Heart right ventricle (tissue), 16 donors: ENCODE measurements around the gene COX15. TPM values are rescaled to one million over a fixed set of nuclear protein-coding genes. Genes with fewer than 3 reads are reported as not detected.

Experiments
- ATAC-seq, 8 donors: fragments of 200-7000 bp; cut with Tn5 transposase; one replicate each; pipeline ENCODE4 v1.9.1; 2020; ENCODE audit warnings: mild to moderate bottlenecking in 8 of 8, moderate library complexity in 8 of 8, moderate number of reproducible peaks in 1 of 8
- DNase-seq, 2 donors: peaks; one replicate each; pipeline ENCODE4 v3.0.0-alpha.2; 2020
- H3K27ac ChIP-seq, 10 donors: fragments of 200-600 bp; sonication (generic) in 2 of 10; one replicate each; pipeline versions ENCODE4 v1.5.0 to v1.8.0; 2020 to 2022; ENCODE audit warnings: mild to moderate bottlenecking in 3 of 10
- H3K27me3 ChIP-seq, 7 donors: fragments of 200-600 bp; one replicate each; pipeline ENCODE4 v1.8.0; 2021 to 2022; ENCODE audit warnings: mild to moderate bottlenecking in 2 of 7
- H3K36me3 ChIP-seq, 9 donors: fragments of 200-600 bp; sonication (generic) in 1 of 9; one replicate each; pipeline versions ENCODE4 v1.5.0 to v1.8.0; 2020 to 2022; ENCODE audit warnings: mild to moderate bottlenecking in 2 of 9
- H3K4me1 ChIP-seq, 9 donors: fragments of 200-600 bp; sonication (generic) in 1 of 9; one replicate each; pipeline versions ENCODE4 v1.5.0 to v1.8.0; 2020 to 2022; ENCODE audit warnings: mild to moderate bottlenecking in 4 of 9
- H3K4me3 ChIP-seq, 10 donors: fragments of 200-600 bp; sonication (generic) in 2 of 10; one replicate each; pipeline versions ENCODE4 v1.5.0 to v1.8.0; 2020 to 2022; ENCODE audit warnings: mild to moderate bottlenecking in 7 of 10, moderate library complexity in 2 of 10
- H3K9me3 ChIP-seq, 11 donors: fragments of 200-600 bp in 10 of 11; sonication (generic) in 2 of 11; one replicate each; pipeline versions ENCODE4 v1.5.0 to v1.8.0; 2013 to 2022; ENCODE audit warnings: mild to moderate bottlenecking in 2 of 11, control low read depth in 1 of 11, moderate library complexity in 1 of 11
- CTCF ChIP-seq, 9 donors: fragments of 200-600 bp; sonication (generic) in 2 of 9; IDR thresholded peaks; one replicate each; pipeline versions ENCODE4 v1.5.0 to v1.8.0; 2021 to 2022; ENCODE audit warnings: antibody characterized with exemption in 9 of 9, mild to moderate bottlenecking in 5 of 9, moderate library complexity in 1 of 9
- WGBS, 2 donors: extraction: QIAGEN DNeasy Blood & Tissue Kit; methylation state at CpG; one replicate each; pipeline ENCODE4 v1.1.7; 2013; ENCODE audit warnings: inconsistent platforms in 1 of 2; 5-methylcytosine and 5-hydroxymethylcytosine counted together
- intact Hi-C, 10 donors: fragments of 100-400 bp; cut with DNase I; formaldehyde crosslinking; loops; one replicate each; pipeline versions ENCODE4 v1.11.1 to v1.14.2; 2022
- polyA plus RNA-seq, 2 donors: library from polyadenylated mRNA; stranded (reverse); fragments of 200-250 nt; gene quantifications; one replicate each; pipeline ENCODE4 v1.2.3, GENCODE V29; 2013
- total RNA-seq, 10 donors: library from RNA; stranded (reverse); fragmentation: NEBNext Ultra II Directional in 3 of 10; extraction: Animal tissue kit (Norgen Biotek cat#: 25700) in 3 of 10; gene quantifications; one replicate each; pipeline versions ENCODE4 v1.2.1 to v1.2.4, GENCODE V29; 2021 to 2023
- donor health status: Arrhythmogenic right ventricular cardiomyopathy.
- donor health status: ischemic (EF 13 %, LVEDD 7.1; RV severe dilation, severe dysfunction).
- donor health status: healthy with polysubstance abuse.
- donor health status: DM: no; HTN: yes; CAD: no.
- donor health status: DM: no; HTN: no; CAD: no.
- donor health status: ischemic (EF 25% LVEDD 6.9; RV normal size, moderate dysfunction).
- donor health status: ischemic (EF 25% LVEDD 5.7; RV mildly dilated, moderate dysfunction).
- donor health status: healthy.
- donor health status: DM: yes; HTN: yes; CAD: no.
- donor health status: Ischemic cardiomyopathy.
- donor health status: ischemic (EF 35%, LVEDD 5.7; RV mildly dilated, moderate dysfunction).
- donor health status: nonischemic (EF 11% LVEDD 7.7; RV severe dilation, severe dysfunction).
- donor health status: DM: yes; HTN: yes; CAD: no.
- donor health status: PGD.
- donor health status: ischemic (EF 29% LVEDD 5.4; RV normal size, mild dysfunction).
- donor health status: nonischemic (EF 23%, LVEDD 6.1; RV moderate dilation, normal function).

The COX15 gene
- total and polyA plus RNA-seq, 12 donors = 12.5 to 47.2 (median 38.1) TPM

GRCh38 chr10:99711129-99711719, 20.7 kb downstream of the COX15 start:
- ATAC-seq (peak in 4 of 8 donors; percentile 63 to 80 (median 71)), DNase-seq (peak in 1 of 2 donors; percentile 23)
- no peak overlapping the region for H3K4me3 ChIP-seq
- intact Hi-C loops = loop anchor here in 3 of 10 donors (5.0 to 10.0 kb wide), 3 partner anchors 149 to 274 kb away; no protein-coding TSS in a partner anchor
- TF ChIP-seq CTCF (IDR thresholded peaks at IDR 0.05) = peak in 8 of 9 donors; percentile 7 to 59 (median 54)
- H3K36me3 ChIP-seq = peaks cover 0 to 100% (median 18%) of the 10 kb centered on the region in 9 donors
- no peaks in the 10 kb centered on the region for H3K9me3 ChIP-seq
- H3K27me3 ChIP-seq = no peaks in the 10 kb centered on the region
- no peak overlapping the region for H3K27ac ChIP-seq
- no peaks in the 10 kb centered on the region for H3K4me1 ChIP-seq

GRCh38 chr10:99709480-99710229, 22.3 kb downstream of the COX15 start:
- Histone ChIP-seq H3K27ac (no peak overlapping the region), H3K4me3 (no peak overlapping the region), H3K4me1 (no peaks in the 10 kb centered on the region), H3K36me3 (peaks cover 0 to 100% (median 18%) of the 10 kb centered on the region in 9 donors), H3K9me3 (no peaks in the 10 kb centered on the region), H3K27me3 (no peaks in the 10 kb centered on the region)
- TF ChIP-seq CTCF (IDR thresholded peaks at IDR 0.05) = no peak
- ATAC-seq (peak in 4 of 8 donors; percentile 29 to 77 (median 70)), DNase-seq (no peak)
- intact Hi-C loops = loop anchor here in 7 of 10 donors (5.0 to 10.0 kb wide), 6 partner anchors 85 to 317 kb away; partner anchors contain the start of genes GOT1 (in 2 of the 7) and SLC25A28 (in 2 of the 7)
- 56 to 95% methylated on average over 4 of the region's 4 CpGs for WGBS, 2 donors

GRCh38 chr10:99708428-99709012, 23.4 kb downstream of the COX15 start:
- Histone ChIP-seq H3K4me1 (no peaks in the 10 kb centered on the region), H3K27me3 (no peaks in the 10 kb centered on the region), H3K9me3 (no peaks in the 10 kb centered on the region), H3K36me3 (peaks cover 0 to 100% (median 23%) of the 10 kb centered on the region in 9 donors), H3K4me3 (no peak overlapping the region), H3K27ac (no peak overlapping the region)
- no peak for DNase-seq
- 84 to 89% methylated on average over 1 of the region's 1 CpG for WGBS, 2 donors
- no peak for ATAC-seq
- TF ChIP-seq CTCF (IDR thresholded peaks at IDR 0.05) = no peak
- intact Hi-C loops = loop anchor here in 5 of 10 donors (5.0 to 10.0 kb wide), 3 partner anchors 84 to 316 kb away; partner anchors contain the start of genes GOT1 (in 2 of the 5) and SLC25A28 (in 2 of the 5)

- DNase-seq = no peak
- H3K27me3 ChIP-seq = no peaks in the 10 kb centered on the region
- H3K4me1 ChIP-seq = no peaks in the 10 kb centered on the region
- H3K27ac ChIP-seq = no peak overlapping the region
- no peak for ATAC-seq
- TF ChIP-seq CTCF (IDR thresholded peaks at IDR 0.05) = no peak
- no peak overlapping the region for H3K4me3 ChIP-seq
- no peaks in the 10 kb centered on the region for H3K9me3 ChIP-seq
- 95 to 96% methylated on average over 4 of the region's 4 CpGs for WGBS, 2 donors
- peaks cover 0 to 100% (median 35%) of the 10 kb centered on the region in 9 donors for H3K36me3 ChIP-seq
- intact Hi-C loops = loop anchor here in 4 of 10 donors (10.0 kb wide), 2 partner anchors 76 to 266 kb away; partner anchors contain the start of genes GOT1 (in 2 of the 4) and SLC25A28 (in 2 of the 4)
Measured at GRCh38 chr10:99700649-99701048, 31.3 kb downstream of the COX15 start.
